SJSA1 (cell line): ENCODE results near the gene TSPAN7. TPM values are rescaled to one million over a fixed set of nuclear protein-coding genes. Genes with fewer than 3 reads are reported as not detected.

Experiments used
- DNase-seq, 2 experiments: peaks; one replicate each; pipeline ENCODE4 v3.0.0-alpha.2; 2015 to 2020; ENCODE audit warnings: low spot score in 2 of 2, low read depth in 1 of 2
- H3K27ac ChIP-seq: fragments of 250-450 bp; sonication (Bioruptor Pico); 2 replicates; pipeline ENCODE4 v1.5.1; 2020; ENCODE audit warnings: mild to moderate bottlenecking, moderate library complexity
- H3K27me3 ChIP-seq: fragments of 250-450 bp; sonication (Bioruptor Pico); replicated peaks from 2 replicates; pipeline ENCODE4 v1.5.1; 2020; ENCODE audit warnings: mild to moderate bottlenecking, moderate library complexity
- H3K36me3 ChIP-seq: fragments of 250-450 bp; sonication (Bioruptor Pico); 2 replicates; pipeline ENCODE4 v1.5.1; 2020; ENCODE audit warnings: mild to moderate bottlenecking
- H3K4me1 ChIP-seq: fragments of 250-450 bp; sonication (Bioruptor Pico); replicated peaks from 2 replicates; pipeline ENCODE4 v1.6.1; 2021; ENCODE audit warnings: mild to moderate bottlenecking
- H3K4me3 ChIP-seq: fragments of 250-450 bp; sonication (Bioruptor Pico); 2 replicates; pipeline ENCODE4 v1.5.1; 2020; ENCODE audit warnings: mild to moderate bottlenecking
- H3K9me3 ChIP-seq: fragments of 250-450 bp; sonication (Bioruptor Pico); replicated peaks from 2 replicates; pipeline ENCODE4 v1.5.1; 2020; ENCODE audit warnings: mild to moderate bottlenecking
- total RNA-seq: library from RNA; depleted of rRNA; stranded (reverse); fragments of >200 nt; shearing (Covaris generic); gene quantifications from 2 replicates; pipeline ENCODE4 v1.2.3, GENCODE V29; 2014; rRNA removed

The TSPAN7 gene
- total RNA-seq, 1 experiment from 2014 or later, result 0.08 TPM

DNA sequence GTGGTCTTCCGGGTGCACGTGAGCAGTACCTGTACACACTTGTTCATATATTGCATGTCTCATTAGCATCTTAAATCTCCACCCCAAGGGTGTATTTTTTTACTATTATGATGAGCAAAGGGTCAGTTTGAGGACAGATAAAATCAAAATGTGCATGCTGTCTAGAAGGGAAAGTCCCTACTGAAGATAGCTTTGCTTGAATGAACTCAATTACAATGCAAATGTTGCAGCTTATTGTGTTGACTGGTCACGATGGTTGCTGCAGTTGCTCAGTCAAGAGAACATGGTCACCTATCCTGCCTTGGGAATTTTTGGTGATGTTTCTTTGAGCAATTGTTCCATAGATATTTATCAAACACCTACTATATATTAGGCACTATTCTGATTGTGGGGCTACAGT lies 136.1 kb downstream of the TSPAN7 start:
- H3K9me3 ChIP-seq, result no peaks in the 10 kb centered on the region

DNA sequence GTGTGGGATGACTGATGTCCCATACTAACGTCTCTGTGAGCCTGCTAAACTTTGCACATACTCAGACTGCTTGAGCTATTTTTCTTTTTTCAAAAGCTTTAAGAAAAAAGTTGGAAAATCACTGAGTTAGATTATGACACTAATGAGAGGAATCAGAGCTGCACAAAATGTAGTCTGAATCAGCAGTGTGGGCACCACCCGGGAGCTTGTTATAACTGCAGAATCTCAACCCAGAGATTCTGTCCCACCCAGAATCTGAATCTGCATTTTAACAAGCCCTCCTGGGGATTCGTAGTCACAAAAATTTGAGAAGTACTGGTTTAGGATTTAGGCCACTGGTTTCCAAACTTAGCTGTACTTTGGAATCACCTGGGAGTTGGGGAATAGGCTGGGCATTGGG lies 137.8 kb downstream of the TSPAN7 start:
- no peak for DNase-seq
- Histone ChIP-seq H3K27me3 (no peaks in the 10 kb centered on the region), H3K27ac (no peak overlapping the region), H3K4me3 (no peak overlapping the region), H3K36me3 (no peaks in the 10 kb centered on the region), H3K4me1 (no peaks in the 10 kb centered on the region), H3K9me3 (no peaks in the 10 kb centered on the region)

More for the DNA sequence above, 136.1 kb downstream of the TSPAN7 start:
- Histone ChIP-seq H3K4me1 (no peaks in the 10 kb centered on the region), H3K27ac (no peak overlapping the region), H3K27me3 (no peaks in the 10 kb centered on the region), H3K4me3 (no peak overlapping the region), H3K36me3 (no peaks in the 10 kb centered on the region)
- DNase-seq, result no peak

DNA sequence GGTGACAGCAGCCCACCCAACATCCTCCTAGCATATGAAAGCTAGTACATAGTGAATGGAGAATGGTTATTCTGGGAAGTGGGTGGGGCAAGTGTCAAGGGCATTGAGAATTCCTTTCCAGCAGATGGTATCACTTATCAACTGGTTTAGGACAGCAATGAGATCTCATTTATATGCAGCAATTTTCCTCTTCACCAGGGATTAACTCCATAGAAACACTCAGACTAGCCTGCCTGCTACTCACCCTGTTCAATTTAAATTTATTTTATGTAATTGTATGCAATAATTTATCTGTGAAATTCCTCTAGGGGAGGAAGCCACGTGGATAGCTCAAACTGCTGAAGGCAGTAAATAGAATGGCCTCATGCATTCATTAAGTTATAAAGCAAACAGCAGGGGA lies 138.4 kb downstream of the TSPAN7 start:
- Histone ChIP-seq H3K36me3 (no peaks in the 10 kb centered on the region), H3K27me3 (no peaks in the 10 kb centered on the region), H3K27ac (no peak overlapping the region), H3K4me1 (no peaks in the 10 kb centered on the region), H3K9me3 (no peaks in the 10 kb centered on the region), H3K4me3 (no peak overlapping the region)
- no peak for DNase-seq

DNA sequence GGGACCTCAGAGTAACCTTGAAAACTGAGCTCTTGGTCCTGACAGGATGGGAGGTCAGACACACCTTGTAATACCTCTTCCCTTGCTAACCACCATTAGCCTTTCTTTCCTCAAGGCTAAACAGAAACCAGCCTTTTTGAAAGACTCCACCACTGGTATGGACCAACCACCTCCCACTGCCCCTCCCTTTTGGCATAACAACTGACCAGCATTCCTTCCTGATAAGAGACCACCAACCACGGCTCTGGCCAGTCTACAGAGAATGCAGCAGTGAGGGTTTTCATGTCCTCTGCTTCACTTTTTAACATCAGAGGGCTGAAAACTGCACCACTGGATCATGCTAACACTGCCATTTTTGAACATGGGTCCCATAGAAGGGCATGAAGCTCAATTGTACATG lies 139.7 kb downstream of the TSPAN7 start:
- DNase-seq, result no peak
- Histone ChIP-seq H3K9me3 (no peaks in the 10 kb centered on the region), H3K36me3 (no peaks in the 10 kb centered on the region), H3K27me3 (no peaks in the 10 kb centered on the region), H3K4me1 (no peaks in the 10 kb centered on the region), H3K4me3 (no peak overlapping the region), H3K27ac (no peak overlapping the region)

DNA sequence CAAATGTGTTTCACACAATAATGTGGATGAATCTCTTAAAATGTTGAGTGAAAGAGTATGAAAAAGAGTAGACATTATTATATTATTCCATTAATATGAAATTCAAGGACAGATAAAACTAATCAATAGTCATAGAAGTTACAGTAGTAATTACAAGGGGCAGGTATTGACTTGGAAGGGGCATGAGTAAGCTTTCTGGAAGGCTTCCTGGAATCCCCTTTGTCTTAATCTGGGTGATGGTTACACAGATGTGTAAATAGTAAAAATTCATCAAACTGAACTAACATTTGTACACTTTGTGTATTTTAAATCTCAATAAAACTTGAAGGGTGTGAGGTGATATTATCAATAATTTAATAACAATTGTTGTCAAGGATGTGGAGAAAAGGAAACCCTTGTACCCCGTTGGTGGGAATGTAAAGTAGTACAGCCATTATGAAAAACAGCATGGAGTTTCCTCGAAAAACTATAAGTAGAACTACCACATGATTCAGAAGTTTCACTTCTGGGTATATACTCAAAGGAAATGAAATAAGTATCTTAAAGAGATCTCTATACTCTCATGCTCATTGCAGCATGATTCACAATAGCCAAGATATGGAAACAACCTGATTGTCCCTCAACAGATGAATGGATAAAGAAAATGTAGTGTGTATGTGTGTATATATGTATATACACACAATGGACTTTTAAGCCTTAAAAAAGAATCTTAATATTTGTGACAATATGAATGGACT lies 143.0 kb downstream of the TSPAN7 start:
- Histone ChIP-seq H3K27ac (no peak overlapping the region), H3K36me3 (no peaks in the 10 kb centered on the region), H3K4me3 (no peak overlapping the region), H3K9me3 (no peaks in the 10 kb centered on the region), H3K27me3 (no peaks in the 10 kb centered on the region), H3K4me1 (no peaks in the 10 kb centered on the region)
- DNase-seq, result no peak

DNA sequence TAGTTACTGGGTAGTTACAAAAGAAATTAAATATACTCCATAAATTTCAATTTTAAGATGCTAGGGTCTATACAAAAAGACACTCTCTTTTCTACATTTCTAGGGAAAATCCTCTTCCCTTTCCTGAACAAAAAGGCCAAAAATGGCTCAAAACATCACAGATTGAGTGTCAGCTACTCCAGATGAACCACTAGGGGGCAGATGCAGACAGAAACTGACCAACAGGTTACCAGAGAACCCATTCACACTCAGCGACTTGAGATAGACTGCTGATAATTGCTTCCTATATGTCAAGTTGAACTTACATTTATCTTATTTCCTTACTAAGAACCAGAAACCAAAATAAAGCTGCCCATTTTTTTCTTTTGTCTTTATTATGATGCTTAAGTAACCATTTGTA lies 156.5 kb downstream of the TSPAN7 start:
- no peaks in the 10 kb centered on the region for H3K27me3 ChIP-seq
- no peaks in the 10 kb centered on the region for H3K36me3 ChIP-seq
- H3K27ac ChIP-seq, result no peak overlapping the region
- DNase-seq, result no peak
- no peak overlapping the region for H3K4me3 ChIP-seq
- H3K9me3 ChIP-seq, result no peaks in the 10 kb centered on the region
- H3K4me1 ChIP-seq, result no peaks in the 10 kb centered on the region

DNA sequence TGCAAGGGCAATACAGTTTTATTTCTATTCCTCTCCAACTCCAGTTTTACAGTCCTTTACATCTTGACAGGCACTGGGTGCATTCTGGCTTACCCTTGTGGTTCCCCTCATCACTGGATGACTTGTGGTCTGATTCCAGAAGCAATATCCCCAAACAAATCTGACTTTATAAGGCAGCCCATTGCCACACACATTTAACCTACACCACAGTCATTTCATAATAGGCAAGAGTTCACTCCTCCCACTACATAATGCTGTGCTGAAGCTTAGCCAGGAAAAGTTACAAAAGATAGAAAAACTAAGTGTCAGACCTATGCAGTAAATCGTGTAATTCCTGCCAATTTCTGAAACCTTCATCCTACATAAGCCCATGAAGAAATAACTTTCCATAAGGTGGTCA lies 157.0 kb downstream of the TSPAN7 start:
- no peak for DNase-seq
- H3K27ac ChIP-seq, result no peak overlapping the region
- no peaks in the 10 kb centered on the region for H3K4me1 ChIP-seq
- H3K27me3 ChIP-seq, result no peaks in the 10 kb centered on the region
- no peak overlapping the region for H3K4me3 ChIP-seq
- no peaks in the 10 kb centered on the region for H3K9me3 ChIP-seq
- no peaks in the 10 kb centered on the region for H3K36me3 ChIP-seq

DNA sequence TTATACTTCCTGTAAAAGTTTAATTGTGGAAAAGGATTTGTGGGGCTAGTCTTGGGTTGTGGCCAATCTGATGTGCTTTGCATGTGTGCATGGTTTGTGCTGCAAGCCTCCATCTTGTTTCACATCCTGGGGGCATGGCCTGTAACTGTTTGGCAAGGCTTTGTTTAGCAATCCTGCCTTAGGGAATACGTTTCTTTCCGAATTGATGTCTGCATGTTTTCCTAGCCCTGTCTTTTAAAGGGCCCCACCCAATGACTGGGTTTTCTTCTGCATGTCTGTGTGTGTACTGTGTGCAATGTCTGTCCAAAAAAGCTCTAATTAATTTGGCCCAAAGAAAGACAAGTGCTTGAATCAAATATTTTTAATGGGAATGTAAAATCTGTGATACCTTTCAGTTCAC lies 165.3 kb downstream of the TSPAN7 start:
- Histone ChIP-seq H3K27me3 (no peaks in the 10 kb centered on the region), H3K4me3 (no peak overlapping the region), H3K27ac (no peak overlapping the region), H3K9me3 (no peaks in the 10 kb centered on the region), H3K36me3 (no peaks in the 10 kb centered on the region), H3K4me1 (no peaks in the 10 kb centered on the region)
- no peak for DNase-seq

DNA sequence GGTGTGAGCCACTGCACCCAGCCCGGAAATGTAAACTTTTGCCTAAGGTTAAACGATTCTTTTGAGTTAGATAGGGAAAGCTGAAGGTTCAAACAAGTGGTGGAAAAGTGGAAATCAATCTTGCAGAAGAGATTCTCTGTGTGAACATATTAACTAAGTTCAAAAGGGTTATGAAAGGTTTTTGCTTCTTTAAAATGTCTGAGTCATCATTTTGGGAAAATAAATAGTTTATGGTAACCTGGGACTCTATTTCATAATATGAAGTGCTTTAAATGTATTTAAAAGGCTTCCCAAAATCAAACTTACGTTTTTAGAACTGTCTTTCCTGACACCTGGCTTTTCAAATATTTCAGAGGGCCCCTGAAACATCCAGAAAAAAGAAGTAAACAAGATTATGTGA lies 166.3 kb downstream of the TSPAN7 start:
- Histone ChIP-seq H3K27me3 (no peaks in the 10 kb centered on the region), H3K4me1 (no peaks in the 10 kb centered on the region), H3K27ac (no peak overlapping the region), H3K9me3 (no peaks in the 10 kb centered on the region), H3K4me3 (no peak overlapping the region), H3K36me3 (no peaks in the 10 kb centered on the region)
- DNase-seq, result no peak

DNA sequence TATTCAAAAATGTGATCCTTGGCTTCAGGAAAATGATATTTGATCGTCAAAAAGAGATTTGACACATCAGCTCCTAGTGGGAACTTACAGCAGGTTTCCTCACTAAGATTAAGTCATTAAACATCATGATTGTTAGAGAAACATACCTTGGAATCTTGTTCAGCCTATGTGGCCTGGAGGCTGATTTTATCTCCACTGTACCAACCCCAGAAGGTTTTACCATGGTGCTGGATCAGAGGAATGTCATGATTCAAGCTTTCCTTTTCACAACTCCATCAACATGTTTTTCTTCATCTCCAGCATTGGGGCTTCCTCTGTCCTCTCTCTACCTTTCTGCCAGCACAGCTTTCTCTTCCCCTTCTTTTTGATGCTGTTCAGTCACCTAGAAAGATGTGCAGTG lies 171.5 kb downstream of the TSPAN7 start:
- no peaks in the 10 kb centered on the region for H3K4me1 ChIP-seq
- H3K36me3 ChIP-seq, result no peaks in the 10 kb centered on the region
- no peaks in the 10 kb centered on the region for H3K9me3 ChIP-seq
- no peaks in the 10 kb centered on the region for H3K27me3 ChIP-seq
- H3K27ac ChIP-seq, result no peak overlapping the region
- no peak overlapping the region for H3K4me3 ChIP-seq
- DNase-seq, result no peak

Other genes with a start within 250 kb of the TSPAN7 start
- gene RPGR, start 234.0 kb upstream of the TSPAN7 start, total RNA-seq, result 5.1 and 8.4 TPM in 2 replicates
- gene OTC, start 208.9 kb upstream of the TSPAN7 start, total RNA-seq, result not detected in 2 replicates
- gene MID1IP1, start 239.9 kb downstream of the TSPAN7 start, total RNA-seq, result 39.5 and 40.8 TPM in 2 replicates